SJCRH30 (cell line): ENCODE measurements around the gene TOP2B. TPM values are rescaled to one million over a fixed set of nuclear protein-coding genes. Genes with fewer than 3 reads are reported as not detected.

Experiments
- DNase-seq, 2 experiments: peaks; one replicate each; pipeline ENCODE4 v3.0.0-alpha.2; 2015 to 2020
- H3K27ac ChIP-seq: fragments of 250-450 bp; sonication (Bioruptor Pico); 2 replicates; pipeline ENCODE4 v1.5.1; 2020; ENCODE audit warnings: mild to moderate bottlenecking, moderate library complexity
- H3K27me3 ChIP-seq: fragments of 250-450 bp; sonication (Bioruptor Pico); 2 replicates; pipeline ENCODE4 v1.5.1; 2020; ENCODE audit warnings: mild to moderate bottlenecking, moderate library complexity
- H3K36me3 ChIP-seq: fragments of 250-450 bp; sonication (Bioruptor Pico); 2 replicates; pipeline ENCODE4 v1.5.1; 2020; ENCODE audit warnings: mild to moderate bottlenecking, moderate library complexity
- H3K4me1 ChIP-seq: fragments of 250-450 bp; sonication (Bioruptor Pico); 2 replicates; pipeline ENCODE4 v1.5.1; 2020; ENCODE audit warnings: mild to moderate bottlenecking, moderate library complexity
- H3K4me3 ChIP-seq: fragments of 250-450 bp; sonication (Bioruptor Pico); 2 replicates; pipeline ENCODE4 v1.5.1; 2020; ENCODE audit warnings: mild to moderate bottlenecking, moderate library complexity
- H3K9me3 ChIP-seq: fragments of 250-450 bp; sonication (Bioruptor Pico); replicated peaks from 2 replicates; pipeline ENCODE4 v1.5.1; 2020; ENCODE audit warnings: mild to moderate bottlenecking, moderate library complexity
- total RNA-seq: library from RNA; depleted of rRNA; stranded (reverse); fragments of >200 nt; shearing (Covaris generic); gene quantifications from 2 replicates; pipeline ENCODE4 v1.2.3, GENCODE V29; 2014; rRNA removed

Gene TOP2B
- total RNA-seq, 1 experiment from 2014 or later, result 247 TPM

- H3K27ac ChIP-seq, result no peak overlapping the region
- no peak overlapping the region for H3K4me3 ChIP-seq
- DNase-seq, result no peak
Observed at GRCh38 chr3:25555695-25556437, 108.8 kb downstream of the TOP2B start.

GRCh38 chr3:25554376-25554775, 110.3 kb downstream of the TOP2B start:
- Histone ChIP-seq H3K9me3 (no peaks in the 10 kb centered on the region), H3K4me1 (no peaks in the 10 kb centered on the region), H3K27ac (no peak overlapping the region), H3K36me3 (no peaks in the 10 kb centered on the region), H3K27me3 (peaks cover 5% of the 10 kb centered on the region; the same call in 1 of the 2 replicates), H3K4me3 (no peak overlapping the region)
- no peak for DNase-seq

More at GRCh38 chr3:25555695-25556437, 108.8 kb downstream of the TOP2B start:
- Histone ChIP-seq H3K36me3 (no peaks in the 10 kb centered on the region), H3K4me1 (no peaks in the 10 kb centered on the region), H3K27me3 (peaks cover 5% of the 10 kb centered on the region; the same call in 1 of the 2 replicates), H3K9me3 (no peaks in the 10 kb centered on the region)

DNA sequence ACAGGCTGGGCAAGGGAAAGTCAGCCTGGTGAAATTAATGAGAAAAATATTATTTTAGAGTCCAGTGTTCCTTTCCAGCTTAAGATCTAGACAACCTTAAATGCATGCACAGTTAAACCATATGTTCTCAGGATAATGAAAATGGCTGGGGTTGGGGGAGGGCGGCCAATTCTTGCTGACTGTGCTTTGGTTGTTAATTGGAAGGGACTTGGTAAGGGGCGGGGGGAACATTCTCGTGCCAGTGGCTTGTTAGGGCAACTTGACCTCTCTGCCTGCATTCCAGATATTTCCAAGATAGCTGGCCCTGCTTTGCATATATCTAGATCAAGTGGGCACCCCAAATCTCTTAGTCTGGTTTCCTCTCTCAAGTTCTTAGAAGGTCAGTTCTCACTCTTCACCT, 112.5 kb downstream of the TOP2B start:
- Histone ChIP-seq H3K27ac (no peak overlapping the region), H3K36me3 (no peaks in the 10 kb centered on the region), H3K4me3 (no peak overlapping the region), H3K27me3 (peaks cover 5% of the 10 kb centered on the region; the same call in 1 of the 2 replicates), H3K9me3 (no peaks in the 10 kb centered on the region), H3K4me1 (no peaks in the 10 kb centered on the region)
- DNase-seq, result no peak

DNA sequence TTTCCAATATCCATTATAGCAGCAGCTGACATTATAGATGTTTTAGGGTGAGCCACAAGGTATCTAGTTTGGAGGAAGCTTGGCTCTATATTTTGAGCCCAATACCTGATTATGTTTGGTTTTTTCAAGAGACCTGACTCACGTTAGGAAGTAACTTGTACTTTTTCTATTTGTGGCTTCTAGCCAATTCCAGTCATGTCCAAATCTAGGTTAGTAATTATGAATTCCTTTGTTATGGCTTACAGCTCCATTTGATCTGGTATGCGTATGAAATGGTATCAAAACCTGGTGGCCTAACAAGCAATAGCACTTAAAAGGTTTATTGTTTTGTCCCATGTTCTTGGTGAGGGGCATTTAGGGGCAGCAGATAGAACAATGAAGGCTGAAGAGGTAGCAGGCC, 115.9 kb downstream of the TOP2B start:
- H3K36me3 ChIP-seq, result no peaks in the 10 kb centered on the region

GRCh38 chr3:25547943-25548674, 116.6 kb downstream of the TOP2B start:
- Histone ChIP-seq H3K27me3 (no peaks in the 10 kb centered on the region), H3K27ac (no peak overlapping the region), H3K4me3 (no peak overlapping the region), H3K9me3 (no peaks in the 10 kb centered on the region), H3K4me1 (no peaks in the 10 kb centered on the region), H3K36me3 (no peaks in the 10 kb centered on the region)
- DNase-seq, result no peak

More for the DNA sequence above, 115.9 kb downstream of the TOP2B start:
- Histone ChIP-seq H3K9me3 (no peaks in the 10 kb centered on the region), H3K4me3 (no peak overlapping the region), H3K27ac (no peak overlapping the region), H3K27me3 (no peaks in the 10 kb centered on the region), H3K4me1 (no peaks in the 10 kb centered on the region)
- DNase-seq, result no peak

Other genes with a start within 250 kb of the TOP2B start
- gene RARB, start 236.6 kb downstream of the TOP2B start, total RNA-seq, result 0.18 and 0.46 TPM in 2 replicates
- 42.0 and 43.2 TPM in 2 replicates for gene NGLY1, start 118.5 kb upstream of the TOP2B start, total RNA-seq
- 18.4 and 20.5 TPM in 2 replicates for gene OXSM, start 125.2 kb upstream of the TOP2B start, total RNA-seq